ENCODE results near the gene TRMT44.

- TF ChIP-seq CTCF (IDR thresholded peaks at IDR 0.05) (no peak), POLR2A (IDR thresholded peaks at IDR 0.05) (no peak), EP300 (IDR thresholded peaks at IDR 0.05) (no peak)
Measured at GRCh38 chr4:8392591-8393190, 47.9 kb upstream of the TRMT44 start.

Data from suprapubic skin (tissue), 3 donors.